ENCODE data around the gene ITPKC. TPM values are rescaled to one million over a fixed set of nuclear protein-coding genes. Genes with fewer than 3 reads are reported as not detected.
A peak's percentile ranks its signal among the peaks of the same experiment; 100 is the strongest.

The ITPKC gene
- total and polyA plus RNA-seq, 9 of the 15 experiments (the other 6 are each of a cell fraction or from before 2014, with no cell fraction given) = 0.08 to 9.3 (median 5.8) TPM

- TF ChIP-seq ZNF395 (CRISPR knock-in tag; IDR thresholded peaks at IDR 0.05) = peak; percentile 78
- no peak for TF ChIP-seq HOMEZ (CRISPR knock-in tag; IDR thresholded peaks at IDR 0.05)
- TF ChIP-seq MTA3 (IDR thresholded peaks at IDR 0.05; ENCODE audit: borderline replicate concordance) = peak; percentile 63; the same call in 1 of the 2 replicates
- no peak for TF ChIP-seq GTF3C2 (IDR thresholded peaks at IDR 0.05; ENCODE audit: borderline replicate concordance, extremely low read depth, insufficient read length)
- no peak for TF ChIP-seq MIER1 (IDR thresholded peaks at IDR 0.05; ENCODE audit: low read depth)
- peak; percentile 30 to 57; a peak in 1 of 4 replicates for TF ChIP-seq TRIM24 (IDR thresholded peaks at IDR 0.05)
- peak; percentile 85; the same call in 1 of the 2 replicates for TF ChIP-seq KLF6 (CRISPR knock-in tag; IDR thresholded peaks at IDR 0.05; ENCODE audit: borderline replicate concordance)
- peak; percentile 64 for TF ChIP-seq ZFX (CRISPR knock-in tag; IDR thresholded peaks at IDR 0.05)
- TF ChIP-seq RHOXF2B (CRISPR knock-in tag; conservative IDR thresholded peaks at IDR 0.05) = peak; percentile 69; the same call in 1 of the 2 replicates
- TF ChIP-seq SNAPC5 (CRISPR knock-in tag; IDR thresholded peaks at IDR 0.05) = no peak
- peak; percentile 60 for TF ChIP-seq TBP (optimal IDR thresholded peaks at IDR 0.05; ENCODE audit: low read depth, low read length)
- no peak for TF ChIP-seq RBM17 (IDR thresholded peaks at IDR 0.05; ENCODE audit: borderline replicate concordance, low read depth, low read length)
- TF ChIP-seq PML (IDR thresholded peaks at IDR 0.05; ENCODE audit: low read length) = no peak; the same call in 1 of the 2 replicates
- TF ChIP-seq PURB (CRISPR knock-in tag; IDR thresholded peaks at IDR 0.05; ENCODE audit: low read depth) = no peak
- no peak for TF ChIP-seq XRCC4 (IDR thresholded peaks at IDR 0.05; ENCODE audit: extremely low read depth, insufficient read depth, insufficient read length)
- peak; percentile 73; the same call in 1 of the 2 replicates for TF ChIP-seq IRF9 (tag; IDR thresholded peaks at IDR 0.05)
- TF ChIP-seq BCL6 (CRISPR knock-in tag; IDR thresholded peaks at IDR 0.05) = no peak
- no peak for TF ChIP-seq GTF2A2 (tag; IDR thresholded peaks at IDR 0.05)
- TF ChIP-seq NELFE (IDR thresholded peaks at IDR 0.05; ENCODE audit: insufficient read depth, insufficient read length) = no peak
- peak; percentile 78; the same call in 1 of the 2 replicates for TF ChIP-seq ZNF584 (CRISPR knock-in tag; IDR thresholded peaks at IDR 0.05; ENCODE audit: low read depth)
- TF ChIP-seq SAFB (IDR thresholded peaks at IDR 0.05; ENCODE audit: borderline replicate concordance, low read depth, low read length) = no peak
Measured at GRCh38 chr19:40750058-40750873, 33.4 kb downstream of the ITPKC start, which contains the start of gene ACTMAP (continued).
